HG03103 (cell line): ENCODE measurements around the gene TOR3A.
"Not testable (repeated sequence)": the region's sequence is repeated elsewhere in the genome, so short reads cannot be mapped to it uniquely, and the experiment has no call there.

ENCODE experiments used
- ATAC-seq: cut with Tn5 transposase; IDR thresholded peaks from one replicate; pipeline ENCODE4 v1.9.1; 2021; ENCODE audit warnings: low read depth; ENCODE audit not compliant: unreplicated experiment

TOR3A gene, protein sequence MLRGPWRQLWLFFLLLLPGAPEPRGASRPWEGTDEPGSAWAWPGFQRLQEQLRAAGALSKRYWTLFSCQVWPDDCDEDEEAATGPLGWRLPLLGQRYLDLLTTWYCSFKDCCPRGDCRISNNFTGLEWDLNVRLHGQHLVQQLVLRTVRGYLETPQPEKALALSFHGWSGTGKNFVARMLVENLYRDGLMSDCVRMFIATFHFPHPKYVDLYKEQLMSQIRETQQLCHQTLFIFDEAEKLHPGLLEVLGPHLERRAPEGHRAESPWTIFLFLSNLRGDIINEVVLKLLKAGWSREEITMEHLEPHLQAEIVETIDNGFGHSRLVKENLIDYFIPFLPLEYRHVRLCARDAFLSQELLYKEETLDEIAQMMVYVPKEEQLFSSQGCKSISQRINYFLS

DNA sequence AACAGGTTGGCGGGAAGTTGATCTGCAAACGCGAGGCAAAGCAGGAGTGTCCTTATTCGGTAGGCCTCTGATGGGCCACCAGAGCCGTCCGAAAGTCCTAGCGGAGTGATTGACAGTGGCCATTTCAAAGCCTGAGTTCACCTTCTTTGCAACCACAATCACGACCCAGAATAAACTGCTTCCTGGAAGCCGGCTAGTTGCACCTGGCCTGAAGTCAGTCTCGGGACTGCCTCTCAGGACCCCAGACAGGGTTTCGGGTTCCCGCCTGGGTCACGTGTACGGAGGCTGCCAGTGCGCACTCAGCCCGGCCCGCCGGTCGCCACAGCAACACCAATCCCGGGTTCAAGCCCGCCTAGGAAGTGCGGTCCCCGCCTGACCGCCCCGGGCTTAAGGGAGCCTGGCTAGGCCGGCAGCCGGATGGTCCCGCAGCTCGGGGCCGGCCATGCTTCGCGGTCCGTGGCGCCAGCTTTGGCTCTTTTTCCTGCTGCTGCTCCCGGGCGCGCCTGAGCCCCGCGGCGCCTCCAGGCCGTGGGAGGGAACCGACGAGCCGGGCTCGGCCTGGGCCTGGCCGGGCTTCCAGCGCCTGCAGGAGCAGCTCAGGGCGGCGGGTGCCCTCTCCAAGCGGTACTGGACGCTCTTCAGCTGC, at the start of gene TOR3A:
TSS of gene TOR3A (plus strand) at position 384 of the 646 bp plus-strand sequence. CDS start at position 443, 59 bp downstream.
- ATAC-seq, result peak; percentile 85

DNA sequence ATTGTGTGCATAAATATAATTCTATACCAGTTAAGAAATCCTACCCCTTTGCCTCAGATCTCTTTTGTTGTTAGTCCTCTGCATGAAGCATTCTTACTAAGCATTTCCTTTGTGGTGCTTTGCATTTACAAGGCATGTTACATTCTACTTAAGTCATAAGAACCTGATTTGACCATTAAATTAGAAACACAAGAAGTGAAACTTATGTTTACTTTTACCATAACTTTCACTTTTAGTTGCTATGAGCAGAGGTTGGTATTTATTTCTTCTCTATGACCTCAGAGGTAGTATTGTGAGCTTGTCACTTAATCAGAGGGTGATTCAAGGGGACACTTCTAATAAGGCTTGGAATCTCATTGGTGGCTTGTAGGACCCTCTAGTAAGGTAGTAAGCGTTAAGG, 47.1 kb upstream of the TOR3A start:
- ATAC-seq, result peak; percentile 72

DNA sequence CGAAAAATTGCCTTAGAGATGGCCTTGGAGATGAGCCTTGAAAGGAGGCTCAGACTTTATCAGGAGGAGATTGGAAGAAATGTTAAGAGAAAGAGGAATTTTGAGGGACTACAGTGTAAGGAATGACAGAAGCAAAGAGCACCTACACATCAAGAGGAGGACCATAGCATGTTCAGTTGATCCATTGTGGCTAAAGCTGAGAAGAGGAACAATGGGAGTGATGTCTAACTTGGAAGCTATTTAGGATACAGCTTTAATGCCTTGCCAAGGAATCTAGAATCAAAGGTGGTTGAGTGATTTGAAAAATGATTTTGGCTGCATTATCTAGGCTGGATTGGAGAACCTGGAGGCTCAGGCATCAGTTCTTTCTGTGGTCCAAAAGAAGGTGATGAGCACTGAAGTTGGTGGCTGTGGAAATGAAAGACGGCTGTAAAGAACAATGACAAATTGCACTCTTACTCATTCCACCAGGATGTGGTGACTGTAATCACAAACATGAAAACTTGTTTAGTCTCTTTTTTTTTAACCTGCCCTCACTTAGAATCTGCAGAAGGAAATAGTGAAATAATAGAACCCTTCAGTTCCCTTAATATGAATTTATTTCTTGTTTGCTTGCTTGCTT, 44.9 kb upstream of the TOR3A start:
- peak; percentile 38 for ATAC-seq

DNA sequence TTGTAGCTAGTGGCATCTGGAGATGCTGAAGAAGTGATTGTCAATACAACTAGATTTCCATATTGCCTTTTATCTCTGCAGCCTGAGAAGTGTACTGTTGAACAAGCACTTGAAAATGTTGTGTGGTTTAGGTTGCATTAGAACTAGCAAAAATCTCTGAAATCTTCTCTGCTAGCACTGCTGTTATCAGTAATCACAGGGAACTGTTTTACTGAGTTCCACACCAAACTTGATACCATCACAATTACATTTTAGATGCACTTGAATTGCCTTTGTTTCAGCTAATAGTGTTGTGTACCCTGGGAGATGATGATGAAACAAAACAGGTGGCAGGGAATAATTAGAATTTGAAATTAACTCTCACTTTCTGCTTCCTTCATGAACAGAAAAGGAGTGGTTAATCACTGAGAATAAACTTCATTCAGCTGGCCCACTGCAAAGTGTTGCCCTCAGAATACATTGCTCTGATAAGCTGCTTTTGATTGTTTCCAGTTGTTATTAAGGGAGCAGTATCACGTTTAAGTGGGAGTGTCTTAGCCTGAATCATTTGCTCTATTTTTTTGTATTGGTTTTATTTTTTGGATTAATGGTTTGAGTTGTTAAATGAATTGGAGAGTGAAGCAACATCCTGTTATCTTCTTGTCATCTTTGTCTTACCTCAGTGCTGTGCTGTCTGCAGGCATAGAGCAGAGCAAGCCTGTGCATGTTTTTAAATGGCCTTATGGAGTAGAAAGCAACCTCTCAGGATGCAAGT, 43.2 kb upstream of the TOR3A start:
- ATAC-seq, result no peak

DNA sequence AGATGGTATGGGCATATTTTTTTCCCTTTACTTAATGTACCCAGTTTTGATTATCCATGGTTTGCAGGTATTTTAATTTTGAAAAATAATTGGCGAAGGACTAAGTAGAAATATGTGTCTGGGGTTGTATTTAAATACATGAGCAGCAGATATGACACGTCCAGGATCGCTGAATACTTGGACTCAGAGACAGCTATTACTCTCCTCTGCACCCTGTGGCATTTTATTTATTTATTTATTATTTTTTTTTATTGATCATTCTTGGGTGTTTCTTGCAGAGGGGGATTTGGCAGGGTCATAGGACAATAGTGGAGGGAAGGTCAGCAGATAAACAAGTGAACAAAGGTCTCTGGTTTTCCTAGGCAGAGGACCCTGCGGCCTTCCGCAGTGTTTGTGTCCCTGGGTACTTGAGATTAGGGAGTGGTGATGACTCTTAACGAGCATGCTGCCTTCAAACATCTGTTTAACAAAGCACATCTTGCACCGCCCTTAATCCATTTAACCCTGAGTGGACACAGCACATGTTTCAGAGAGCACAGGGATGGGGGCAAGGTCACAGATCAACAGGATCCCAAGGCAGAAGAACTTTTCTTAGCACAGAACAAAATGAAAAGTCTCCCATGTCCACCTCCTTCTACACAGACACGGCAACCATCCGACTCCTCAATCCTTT, 42.2 kb upstream of the TOR3A start:
- not testable (repeated sequence) for ATAC-seq

- ATAC-seq, result not testable (repeated sequence)
Measured at GRCh38 chr1:179040175-179040551, 41.7 kb upstream of the TOR3A start.

DNA sequence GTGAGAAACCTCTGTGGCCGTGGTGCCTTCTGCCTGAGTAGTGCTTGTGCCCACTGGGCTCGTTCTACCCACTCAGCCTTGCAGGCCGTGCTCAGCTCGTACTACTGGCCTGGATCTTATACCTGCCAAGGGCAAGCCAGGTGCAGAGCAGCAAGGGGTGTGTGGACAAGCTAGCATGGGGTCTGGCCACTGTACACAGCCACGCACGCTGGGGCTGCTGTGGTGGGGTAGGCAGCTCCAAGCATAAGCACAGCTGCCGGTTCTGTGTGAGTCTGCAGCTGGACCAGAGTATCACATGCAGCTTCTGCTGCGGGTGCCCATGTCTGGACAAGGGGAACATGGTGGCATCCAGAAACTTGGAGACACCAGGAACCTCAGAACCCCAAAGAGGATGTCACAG, 39.8 kb upstream of the TOR3A start:
- no peak for ATAC-seq

DNA sequence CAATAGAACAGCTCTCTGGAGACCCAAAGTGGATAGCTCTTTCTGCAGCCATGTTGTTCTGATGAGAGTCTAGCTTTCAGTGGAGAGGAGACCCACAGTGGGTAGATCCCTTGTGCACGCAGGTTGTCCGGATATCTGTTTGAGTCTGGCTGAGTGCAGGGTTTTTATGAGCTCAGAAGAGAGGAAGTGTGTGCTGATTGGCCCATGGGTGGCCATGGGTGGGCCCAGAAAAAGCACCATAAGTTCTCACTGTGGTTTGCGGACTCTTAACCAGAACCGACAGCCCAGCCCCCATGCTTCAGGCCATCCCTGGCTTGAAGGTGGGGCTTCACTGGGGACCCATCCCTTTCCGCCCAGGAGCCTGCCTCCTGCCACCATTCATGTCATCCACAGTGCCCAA, 39.2 kb upstream of the TOR3A start:
- no peak for ATAC-seq

DNA sequence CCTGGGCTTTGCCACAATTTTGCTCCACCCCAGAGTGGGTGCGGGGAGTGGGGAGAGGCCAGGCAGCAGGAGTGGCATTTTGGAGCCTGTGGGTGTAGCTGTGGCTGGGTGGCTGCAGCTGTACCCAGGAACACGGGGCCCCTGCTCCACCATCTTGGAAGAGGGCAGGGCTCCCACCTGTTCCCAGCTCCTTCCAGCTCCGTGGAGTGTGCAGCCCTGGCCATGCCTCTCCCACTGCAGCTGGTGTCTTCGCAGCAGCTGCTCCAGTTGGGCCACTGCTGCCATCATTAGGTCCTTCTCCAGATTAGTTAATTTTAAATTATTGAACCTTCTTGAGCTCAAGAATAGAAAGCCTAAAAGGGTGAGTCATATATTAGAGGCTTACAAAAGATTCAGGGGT, 38.6 kb upstream of the TOR3A start:
- ATAC-seq, result no peak

- no peak for ATAC-seq
Measured at GRCh38 chr1:179043907-179044306, 38.0 kb upstream of the TOR3A start.

- ATAC-seq, result no peak
Measured at GRCh38 chr1:179046808-179047635, 34.8 kb upstream of the TOR3A start.

DNA sequence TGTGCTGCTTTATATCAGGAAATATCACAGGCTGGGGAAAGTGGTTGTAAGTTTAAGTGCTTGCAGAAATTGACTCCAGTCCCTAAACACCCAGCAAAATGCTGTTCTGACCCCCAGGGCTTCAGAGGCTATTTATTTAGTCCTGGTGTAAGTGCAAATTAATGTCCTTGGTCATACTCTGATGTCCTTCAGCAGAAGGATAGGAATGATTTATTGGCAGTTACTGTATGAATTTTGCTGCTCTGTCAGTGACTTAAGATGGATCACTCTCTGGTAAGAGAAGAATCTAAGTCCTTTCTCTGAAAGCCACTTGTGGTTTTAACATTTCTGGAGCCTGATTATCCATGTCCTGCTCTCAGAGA, 34.3 kb upstream of the TOR3A start:
- ATAC-seq, result no peak

- no peak for ATAC-seq
Measured at GRCh38 chr1:179048339-179049124, 33.3 kb upstream of the TOR3A start.

DNA sequence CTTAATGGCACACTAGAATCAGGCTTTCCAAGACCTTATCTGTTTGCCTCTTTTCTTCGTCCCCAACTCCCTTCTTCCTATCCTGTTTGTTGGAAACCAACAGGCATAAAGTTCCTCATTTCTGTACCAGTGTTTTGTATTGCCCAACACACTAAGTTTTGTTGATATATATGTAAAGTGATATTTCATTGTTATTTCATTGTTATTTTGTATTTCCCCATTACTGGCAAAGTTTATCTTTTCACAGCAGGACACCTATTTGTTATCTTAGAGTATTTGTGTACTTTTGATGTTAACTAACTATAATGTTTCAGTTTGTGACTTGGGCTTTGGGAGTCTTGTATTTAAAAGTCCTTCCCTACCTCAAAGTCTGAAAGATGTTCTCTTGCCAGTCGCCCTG, 29.1 kb upstream of the TOR3A start:
- ATAC-seq, result no peak

DNA sequence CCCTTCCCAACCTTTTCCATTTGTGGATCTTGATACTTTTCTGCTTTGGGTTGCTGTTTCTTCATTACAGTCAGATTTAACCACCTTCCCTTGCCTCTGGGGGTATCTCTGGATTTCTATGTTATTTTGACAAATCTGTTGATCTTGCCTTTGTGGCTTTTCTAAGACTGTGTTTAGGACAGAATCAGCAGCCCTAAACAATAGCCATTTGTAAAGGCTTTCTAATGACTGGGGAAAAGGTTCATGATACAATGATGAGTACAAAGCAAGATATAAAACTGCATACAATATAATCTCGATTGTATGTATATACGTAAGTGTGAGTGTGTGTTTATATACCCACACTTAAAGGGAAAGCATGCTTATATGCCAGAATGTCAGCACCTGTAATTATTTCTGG, 28.4 kb upstream of the TOR3A start:
- no peak for ATAC-seq

GRCh38 chr1:179055937-179056336, 25.9 kb upstream of the TOR3A start:
- ATAC-seq, result no peak

DNA sequence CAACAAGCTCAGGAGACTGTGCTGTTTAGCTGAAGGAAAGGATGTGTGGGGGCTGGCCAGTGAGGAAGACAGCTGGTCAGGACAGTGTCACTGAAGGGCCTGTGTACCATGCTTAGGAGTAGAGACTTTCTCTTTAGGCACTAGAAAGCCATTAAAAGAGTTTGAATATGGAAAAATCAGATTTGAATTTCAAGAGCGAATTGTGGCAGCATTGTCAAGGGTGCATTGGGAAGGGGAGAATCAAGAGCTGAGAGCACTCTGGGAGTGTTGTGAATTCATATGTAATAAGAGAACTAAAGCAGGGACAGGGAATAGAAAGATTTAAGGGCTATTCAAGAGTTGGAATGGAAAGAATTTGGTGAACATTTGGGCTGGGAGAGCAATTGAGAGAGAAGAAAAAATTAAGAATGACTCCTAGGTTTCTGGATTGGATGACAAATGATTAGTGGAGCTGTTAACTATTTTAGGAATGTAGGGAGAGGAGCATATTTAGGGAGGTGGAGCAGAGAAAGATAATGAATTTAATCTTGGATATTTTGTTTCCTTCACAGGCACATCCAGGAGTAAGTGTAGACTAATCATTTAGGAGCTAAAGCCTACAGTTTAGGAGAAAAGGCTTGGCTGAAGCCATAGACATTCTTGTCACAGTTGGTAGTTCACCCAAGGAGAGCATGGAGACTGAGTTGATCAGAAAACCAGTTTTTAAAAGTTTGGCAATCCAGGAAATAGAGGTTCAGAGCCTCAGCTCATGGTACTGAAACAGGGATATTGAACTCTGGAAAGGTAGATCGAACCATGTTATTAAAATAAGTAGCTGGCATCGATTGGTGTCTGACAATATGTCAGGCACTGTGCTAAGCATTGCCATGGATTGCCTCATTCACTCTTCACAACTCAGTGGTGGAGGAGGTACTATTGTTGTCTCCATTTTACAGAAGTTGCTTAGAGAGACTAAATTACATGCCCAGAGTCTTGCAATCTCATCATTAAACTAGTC, 23.1 kb upstream of the TOR3A start:
- no peak for ATAC-seq
